ENCODE data around the gene ERCC3.
"Not testable (repeated sequence)": the region's sequence is repeated elsewhere in the genome, so short reads cannot be mapped to it uniquely, and the experiment has no call there.

ERCC3 gene

DNA sequence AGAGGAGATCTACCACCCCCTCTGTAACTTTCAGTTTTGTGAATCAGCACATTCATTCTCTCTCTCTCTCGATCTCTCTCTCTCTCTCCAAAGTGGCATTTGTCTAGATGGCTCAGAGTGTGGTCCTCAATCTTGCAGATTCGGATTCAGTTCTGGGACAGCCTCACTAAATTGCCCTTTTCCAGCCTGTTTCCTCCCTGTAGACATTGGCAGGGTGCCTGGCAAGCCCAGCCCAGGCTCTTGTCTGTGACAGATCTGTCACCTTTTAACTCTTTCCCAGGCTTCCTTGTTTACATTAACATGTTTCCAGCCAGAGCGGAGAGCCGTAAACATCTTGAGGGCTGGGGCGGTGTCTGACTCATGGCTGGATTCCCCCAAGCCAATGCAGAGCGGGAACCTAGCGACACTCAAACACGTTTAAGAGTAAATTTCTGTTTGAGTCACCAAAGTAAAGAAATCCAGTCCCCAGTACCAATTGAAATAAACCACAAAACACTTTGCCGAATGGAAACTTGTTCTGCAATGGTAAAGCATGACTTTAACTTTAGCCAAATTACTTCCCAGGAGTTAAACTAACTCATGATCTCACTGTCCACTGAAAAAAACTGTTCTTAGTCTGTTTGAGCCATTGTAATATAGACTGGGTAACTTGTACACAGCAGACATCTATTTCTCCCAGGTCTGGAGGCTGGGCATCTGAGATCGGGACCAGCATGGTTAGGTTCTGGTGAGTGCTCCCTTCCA lies 67.3 kb downstream of the ERCC3 start:
- in situ Hi-C loops (cut with MboI; ENCODE audit: low sequenced_read_pairs) = no loop called here

DNA sequence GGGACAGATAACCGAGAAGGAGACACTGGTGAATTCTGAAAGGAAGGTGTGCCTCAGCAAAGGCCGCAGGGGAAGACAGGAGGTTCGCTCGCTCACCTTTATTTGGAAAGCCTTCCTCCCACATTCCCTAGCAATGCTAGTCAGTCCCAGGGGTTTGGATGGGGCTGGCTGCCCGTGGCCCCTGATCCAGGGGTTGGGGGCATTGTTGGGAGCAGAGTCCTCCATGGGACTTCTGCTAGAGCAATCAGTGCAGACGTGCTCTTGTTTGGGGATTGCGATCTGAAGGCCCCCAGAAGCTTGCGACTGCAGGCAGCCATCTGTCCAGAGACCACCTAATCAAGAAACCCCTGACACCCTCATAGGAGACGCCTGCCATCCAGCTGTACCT lies 67.8 kb downstream of the ERCC3 start:
- in situ Hi-C loops (cut with MboI; ENCODE audit: low sequenced_read_pairs) = no loop called here

DNA sequence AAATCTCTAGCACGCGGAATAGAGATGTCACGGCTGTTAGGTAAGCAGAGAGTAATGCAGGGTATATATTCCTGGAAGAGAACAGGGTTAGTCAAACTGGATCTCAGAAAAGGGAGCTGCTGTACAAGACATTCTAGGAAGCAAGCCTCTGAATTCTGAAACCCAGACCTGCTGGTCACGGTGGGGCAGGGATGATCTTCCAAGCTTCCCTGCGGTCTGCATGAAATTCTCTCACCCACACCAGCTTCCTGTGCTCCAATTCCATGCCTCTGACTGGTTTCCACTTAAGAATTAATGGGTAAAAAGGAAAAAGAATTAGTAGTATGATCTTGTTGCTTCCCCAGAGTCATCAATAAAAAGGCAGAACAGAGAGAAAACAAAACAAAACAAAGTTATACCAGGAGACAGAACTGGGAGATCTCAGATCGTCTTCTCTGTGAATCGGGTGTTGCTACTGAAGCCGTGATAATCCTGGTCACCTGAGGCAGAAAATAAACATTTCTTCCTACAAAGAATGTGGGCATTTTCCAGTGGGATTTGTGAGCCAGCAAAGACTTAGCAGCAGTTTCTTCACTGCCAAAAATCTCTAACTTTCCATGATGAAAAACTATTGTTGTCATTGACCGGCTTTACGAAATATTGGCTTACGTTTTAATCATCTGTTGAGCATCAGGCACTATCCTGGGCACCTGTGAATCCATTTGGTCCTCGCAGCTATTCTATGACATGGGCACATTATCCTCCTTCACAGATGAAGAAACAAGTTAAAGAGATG lies 68.6 kb downstream of the ERCC3 start:
- in situ Hi-C loops (cut with MboI; ENCODE audit: low sequenced_read_pairs) = no loop called here

DNA sequence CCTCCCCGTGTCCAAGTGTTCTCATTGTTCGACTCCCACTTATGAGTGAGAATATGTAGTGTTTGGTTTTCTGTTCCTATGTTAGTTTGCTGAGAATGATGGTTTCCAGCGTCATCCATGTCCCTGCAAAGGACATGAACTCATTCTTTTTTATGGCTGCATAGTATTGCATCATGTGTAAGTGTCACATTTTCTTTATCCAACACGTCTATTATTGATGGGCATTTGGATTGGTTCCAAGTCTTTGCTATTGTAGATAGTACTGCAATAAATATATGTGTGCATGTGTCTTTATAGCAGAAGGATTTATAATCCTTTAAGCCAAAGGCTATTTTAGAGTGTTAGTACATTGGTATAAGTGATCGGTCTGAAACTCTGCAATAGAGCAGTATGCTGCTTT lies 69.8 kb downstream of the ERCC3 start:
- in situ Hi-C loops (cut with MboI; ENCODE audit: low sequenced_read_pairs) = not testable (repeated sequence)

DNA sequence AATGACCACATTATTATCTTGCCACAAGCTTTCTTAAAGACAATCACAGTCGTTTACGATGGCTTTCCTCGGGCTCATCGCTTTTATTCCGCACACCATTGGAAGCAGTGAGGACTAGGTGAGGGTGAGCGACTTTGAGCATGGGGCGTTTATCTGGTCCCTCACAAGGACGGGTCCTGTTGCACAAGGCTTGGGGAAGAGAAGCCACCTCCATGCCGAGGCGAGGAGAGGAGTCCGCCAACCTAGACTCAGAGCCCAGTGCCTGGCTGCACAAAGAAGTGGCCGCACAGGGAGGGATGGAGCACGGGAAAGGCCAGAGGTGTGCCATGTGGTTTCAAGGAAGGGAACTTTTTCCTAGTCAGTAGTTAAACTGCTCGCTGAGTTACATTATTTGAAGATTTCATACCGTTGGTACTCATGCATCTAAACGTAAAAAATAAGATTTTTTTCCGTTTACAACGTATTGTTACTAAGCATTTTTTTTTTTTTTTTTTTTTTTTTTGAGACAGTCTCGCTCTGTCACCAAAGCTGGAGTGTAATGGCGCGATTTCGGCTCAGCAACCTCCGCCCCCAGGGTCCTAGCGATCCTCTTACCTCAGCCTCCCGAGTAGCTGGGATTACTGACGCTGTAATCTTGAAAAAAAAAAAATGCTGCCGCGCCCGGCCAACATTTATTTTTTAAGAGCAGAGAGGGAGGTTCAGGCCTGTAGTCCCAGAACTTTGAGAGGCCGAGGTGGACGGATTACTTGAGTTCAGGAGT lies 73.0 kb downstream of the ERCC3 start:
- in situ Hi-C loops (cut with MboI; ENCODE audit: low sequenced_read_pairs) = no loop called here

DNA sequence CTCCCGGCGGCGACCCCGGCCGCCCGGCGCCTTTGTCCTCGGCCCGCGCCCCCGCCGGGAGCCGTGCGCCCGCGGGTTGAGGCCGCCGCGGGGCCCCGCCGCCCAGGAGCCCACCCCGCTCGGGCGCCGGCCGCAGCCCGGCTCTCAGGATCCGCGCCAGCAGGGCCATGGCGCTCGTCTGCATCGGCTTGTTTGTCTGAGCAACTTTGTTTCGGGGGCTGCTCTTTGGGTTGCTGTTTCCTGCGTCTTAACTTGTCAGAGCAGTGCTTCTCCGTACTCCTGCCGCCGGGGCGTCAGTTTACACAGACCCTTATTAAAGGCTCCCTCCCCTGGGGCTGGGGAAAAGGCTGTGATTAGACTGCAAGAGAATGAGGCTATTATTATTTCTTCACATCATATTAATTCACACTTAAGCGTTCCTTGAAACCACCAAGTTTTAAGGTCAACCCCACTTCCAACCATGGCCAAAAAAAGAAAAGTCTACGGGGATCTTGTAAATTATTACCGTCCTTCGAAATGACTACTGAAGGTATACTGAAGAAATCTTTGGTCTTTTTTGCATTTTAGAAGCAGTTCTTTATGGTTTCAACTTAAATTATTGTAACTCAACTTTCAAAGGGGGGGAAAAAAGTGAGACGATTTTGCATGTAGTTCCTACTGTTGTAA lies 73.7 kb downstream of the ERCC3 start, which contains the start of gene CYP27C1:
Gene CYP27C1, minus strand, starts transcription at position 198 of the 666 bp plus-strand sequence. Its CDS starts 29 bp downstream, at position 169.
- in situ Hi-C loops (cut with MboI; ENCODE audit: low sequenced_read_pairs) = no loop called here

DNA sequence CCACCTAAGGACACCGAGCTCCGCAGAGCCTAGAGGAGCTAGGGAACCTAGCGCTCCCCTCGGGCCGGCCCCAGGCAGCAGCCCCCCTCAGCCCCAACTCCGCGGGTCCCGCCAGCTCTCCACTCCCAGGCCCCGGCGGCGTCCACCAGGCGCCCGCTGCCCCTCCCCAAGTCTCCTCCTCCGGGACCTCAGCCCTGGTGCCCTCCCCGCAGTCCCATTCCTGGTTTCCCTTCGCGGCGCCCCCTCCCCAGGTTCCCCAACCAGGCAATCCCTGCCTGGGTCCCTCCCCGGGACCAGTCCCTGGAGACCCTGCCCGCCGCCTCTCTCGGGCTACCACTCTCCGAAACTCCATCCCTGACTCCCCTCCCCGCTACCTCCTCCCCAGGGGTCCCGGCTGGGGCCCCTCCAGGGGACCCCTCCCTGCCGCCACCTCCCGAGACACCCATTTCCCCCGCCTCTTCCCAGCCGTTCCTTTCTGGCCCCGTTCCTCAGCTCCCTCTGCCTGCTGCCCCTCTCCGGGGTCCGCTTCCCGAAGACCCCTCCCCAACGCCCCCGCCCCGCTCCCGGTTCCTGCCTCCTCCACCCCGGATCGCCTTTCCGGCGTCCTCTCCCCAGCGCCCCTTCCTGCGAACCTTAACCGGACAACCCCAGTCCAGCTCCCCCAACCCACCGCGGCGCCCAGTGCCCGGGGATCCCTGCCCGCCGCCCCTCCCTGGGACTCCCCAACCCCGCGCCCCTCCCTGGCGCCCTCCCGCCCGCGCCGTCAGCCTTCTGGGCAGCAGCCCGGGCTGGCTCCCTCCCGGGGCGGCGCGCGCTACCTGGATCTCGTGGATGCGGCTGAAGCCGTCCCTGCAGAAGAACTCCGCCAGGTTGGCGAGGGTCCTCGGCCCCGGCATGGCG lies 74.5 kb downstream of the ERCC3 start:
- in situ Hi-C loops (cut with MboI; ENCODE audit: low sequenced_read_pairs) = no loop called here

DNA sequence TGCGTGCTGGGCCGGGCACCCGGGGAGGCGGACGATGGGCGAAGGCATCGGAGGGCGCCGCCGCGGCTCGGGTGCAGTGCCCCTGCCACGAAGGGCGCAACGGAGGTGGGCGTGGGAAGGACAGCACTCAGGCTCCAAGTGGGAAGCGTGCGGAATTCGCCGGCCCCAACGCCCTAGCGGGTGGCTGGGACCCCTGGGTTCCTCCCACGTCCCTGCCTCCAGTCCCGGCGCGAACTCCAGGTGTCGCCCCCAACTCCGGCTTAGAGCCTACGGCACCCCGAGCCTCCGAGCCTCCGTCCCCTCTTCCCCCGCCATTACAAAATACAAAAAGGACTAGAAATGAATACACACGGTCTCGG lies 75.2 kb downstream of the ERCC3 start:
- in situ Hi-C loops (cut with MboI; ENCODE audit: low sequenced_read_pairs) = no loop called here

DNA sequence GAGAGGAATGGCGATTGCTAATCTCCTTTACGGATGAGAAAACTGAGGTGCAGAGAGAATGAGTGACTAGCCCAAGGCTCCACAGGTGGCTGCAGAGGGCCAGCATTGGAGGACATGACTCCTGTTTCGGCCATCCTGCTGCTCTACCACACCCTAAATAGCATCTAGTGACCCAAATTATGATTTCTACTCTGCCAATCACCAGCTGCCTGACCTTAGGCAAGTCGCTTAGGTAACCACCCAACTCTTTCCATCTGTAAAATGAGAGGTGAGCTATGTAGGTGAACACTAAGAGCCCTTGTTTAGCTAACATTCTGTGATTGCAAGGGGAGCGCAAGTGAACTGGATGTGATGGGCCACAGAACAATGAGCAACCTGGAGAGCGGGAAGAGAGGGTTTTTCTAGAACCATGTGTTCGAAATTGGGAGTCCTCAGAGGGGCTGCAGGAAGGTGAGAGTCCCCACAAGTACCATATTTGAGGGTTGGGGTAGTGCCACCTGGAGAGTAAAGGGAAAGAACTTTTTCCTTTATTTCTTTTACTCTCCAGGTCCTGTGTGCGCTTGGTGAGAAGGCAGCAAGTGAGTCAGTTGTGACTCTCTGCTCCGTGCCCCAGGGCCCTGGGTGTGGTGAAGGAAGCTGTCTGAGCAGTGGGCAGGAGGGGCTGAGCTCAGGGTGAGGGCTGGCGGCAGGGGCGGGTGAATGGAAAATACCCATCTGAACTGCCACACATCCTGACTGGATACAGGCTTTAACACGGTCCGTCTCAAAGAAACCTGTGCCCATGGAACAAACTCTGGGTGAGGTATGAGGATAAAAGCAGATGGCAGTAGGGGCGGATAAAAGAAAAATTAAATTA lies 76.2 kb downstream of the ERCC3 start:
- in situ Hi-C loops (cut with MboI; ENCODE audit: low sequenced_read_pairs) = no loop called here

DNA sequence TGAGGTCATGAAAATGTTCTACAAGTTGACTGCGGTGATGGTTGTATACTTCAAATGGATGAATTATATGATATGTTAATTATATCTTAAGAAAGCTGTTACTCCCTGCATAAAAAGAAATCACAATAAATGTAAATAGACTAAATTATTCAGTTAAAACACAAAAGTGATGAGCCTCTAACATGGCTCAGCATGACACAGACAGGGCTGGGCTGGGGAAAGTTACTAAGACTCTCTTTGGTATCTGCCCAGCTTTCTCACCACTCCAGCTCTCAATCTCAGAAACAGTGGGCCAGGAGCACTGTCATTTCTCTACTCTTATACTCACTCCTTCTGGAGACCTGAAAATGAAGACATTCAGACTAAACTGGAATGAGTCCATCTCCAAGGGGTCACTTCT lies 77.4 kb downstream of the ERCC3 start:
- in situ Hi-C loops (cut with MboI; ENCODE audit: low sequenced_read_pairs) = no loop called here

DNA sequence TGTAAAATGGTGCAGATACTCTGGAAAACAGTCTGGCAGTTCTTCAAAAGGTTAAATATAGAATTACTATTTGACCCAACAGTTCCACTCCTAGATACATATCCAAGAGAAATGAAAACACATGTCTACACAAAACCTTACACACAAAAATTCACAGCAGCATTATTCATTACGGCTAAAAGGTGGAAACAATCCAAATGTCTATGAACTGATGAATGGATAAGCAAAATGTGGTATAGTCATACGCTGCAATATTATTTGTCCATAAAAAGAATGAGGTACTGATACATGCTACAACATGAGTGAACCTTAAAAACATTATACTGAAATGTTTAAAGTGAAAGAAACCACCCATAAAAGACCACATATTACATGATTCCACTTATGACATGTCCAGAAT lies 77.8 kb downstream of the ERCC3 start:
- in situ Hi-C loops (cut with MboI; ENCODE audit: low sequenced_read_pairs) = no loop called here

DNA sequence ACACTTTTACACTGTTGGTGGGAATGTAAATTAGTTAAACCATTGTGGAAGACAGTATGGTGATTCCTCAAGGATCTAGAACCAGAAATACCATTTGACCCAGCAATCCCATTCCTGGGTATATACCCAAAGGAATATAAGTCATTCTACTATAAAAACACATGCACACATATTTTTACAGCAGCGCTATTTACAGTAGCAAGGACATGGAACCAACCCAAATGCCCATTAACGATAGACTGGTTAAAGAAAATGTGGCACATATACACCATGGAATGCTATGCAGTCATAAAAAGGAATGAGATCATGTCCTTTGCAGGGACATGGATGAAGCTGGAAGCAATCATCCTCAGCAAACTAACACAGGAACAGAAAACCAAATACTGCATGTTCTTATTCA lies 79.7 kb downstream of the ERCC3 start:
- in situ Hi-C loops (cut with MboI; ENCODE audit: low sequenced_read_pairs) = not testable (repeated sequence)

DNA sequence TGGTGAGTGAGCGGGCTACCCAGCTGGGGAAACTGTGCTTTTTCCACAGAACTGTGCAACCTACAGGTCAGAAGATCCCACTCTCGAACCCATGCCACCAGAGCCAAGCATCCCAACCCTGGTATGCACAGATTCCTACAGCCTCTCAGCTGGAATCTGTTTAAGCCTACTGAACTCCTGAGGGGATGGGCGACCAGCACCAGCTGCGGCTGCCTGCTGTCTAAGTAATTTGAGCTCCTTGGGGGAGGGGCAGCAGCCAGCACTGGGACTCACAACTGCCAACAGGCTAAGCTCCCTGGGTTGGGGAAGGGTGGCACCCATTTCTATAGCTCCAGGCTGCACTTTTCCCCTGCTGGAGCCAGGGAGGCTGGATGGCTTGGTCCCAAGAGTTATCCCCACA lies 85.6 kb downstream of the ERCC3 start:
- in situ Hi-C loops (cut with MboI; ENCODE audit: low sequenced_read_pairs) = no loop called here

Data from HL-60/S4 treated with retinoic acid at 250 ng/mL for 4 days and 3 days (cell line).